Activated CD8-positive, alpha-beta memory T cell treated with anti-CD3 and anti-CD28 coated beads, Interleukin-2, amount 50 U/mL, for 4 hours (primary cell): ENCODE results near the gene HAGHL.
A peak's percentile ranks its signal among the peaks of the same experiment; 100 is the strongest.

Experiments used
- DNase-seq: peaks from one replicate; pipeline ENCODE4 v3.0.0-alpha.2; 2020

The HAGHL gene

DNA sequence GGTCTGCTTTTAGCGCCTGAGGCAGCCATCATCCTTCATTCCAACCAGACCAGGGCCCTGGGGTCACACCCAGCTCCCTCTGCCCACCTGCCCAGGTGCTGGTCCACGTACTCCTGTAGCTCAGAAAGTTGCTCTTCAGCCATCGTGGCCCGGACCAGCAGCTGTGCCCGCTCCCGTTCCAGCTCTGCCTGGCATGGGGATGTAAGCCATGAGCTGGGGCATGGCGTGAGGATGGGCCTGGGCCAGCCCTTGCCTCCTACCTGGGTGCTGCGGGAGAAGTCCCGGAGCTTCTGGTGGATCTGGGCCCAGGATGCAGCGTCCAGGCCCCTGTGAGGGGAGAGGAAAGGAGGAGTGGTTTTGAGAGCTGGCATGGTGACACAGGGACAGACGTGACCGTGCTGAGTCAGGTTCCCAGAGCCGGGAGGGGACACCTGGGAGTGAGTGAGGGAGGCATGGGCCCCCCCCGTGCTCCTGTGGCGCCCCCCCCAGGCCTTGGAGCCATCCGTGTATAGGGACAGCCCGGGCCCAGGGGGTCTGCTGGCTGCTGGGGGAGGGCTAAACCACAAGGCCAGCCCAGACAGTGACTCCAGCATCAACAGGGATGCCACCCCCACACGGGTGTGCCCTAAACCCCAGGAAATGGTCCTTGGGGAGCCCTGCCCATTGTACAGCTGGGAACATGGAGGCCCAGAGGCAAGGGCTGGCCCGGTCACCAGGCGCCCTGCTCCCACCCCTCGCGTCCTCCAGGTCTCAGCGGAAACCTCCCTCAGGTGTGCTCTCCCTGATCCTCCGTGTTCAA lies 3.9 kb upstream of the HAGHL start:
- no peak for DNase-seq

GRCh38 chr16:723695-724094 lies 3.2 kb upstream of the HAGHL start:
- no peak for DNase-seq

- no peak for DNase-seq
These were observed 2.5 kb upstream of the HAGHL start for GRCh38 chr16:724188-725040.

GRCh38 chr16:725041-725376 lies 1.9 kb upstream of the HAGHL start:
- no peak for DNase-seq

DNA sequence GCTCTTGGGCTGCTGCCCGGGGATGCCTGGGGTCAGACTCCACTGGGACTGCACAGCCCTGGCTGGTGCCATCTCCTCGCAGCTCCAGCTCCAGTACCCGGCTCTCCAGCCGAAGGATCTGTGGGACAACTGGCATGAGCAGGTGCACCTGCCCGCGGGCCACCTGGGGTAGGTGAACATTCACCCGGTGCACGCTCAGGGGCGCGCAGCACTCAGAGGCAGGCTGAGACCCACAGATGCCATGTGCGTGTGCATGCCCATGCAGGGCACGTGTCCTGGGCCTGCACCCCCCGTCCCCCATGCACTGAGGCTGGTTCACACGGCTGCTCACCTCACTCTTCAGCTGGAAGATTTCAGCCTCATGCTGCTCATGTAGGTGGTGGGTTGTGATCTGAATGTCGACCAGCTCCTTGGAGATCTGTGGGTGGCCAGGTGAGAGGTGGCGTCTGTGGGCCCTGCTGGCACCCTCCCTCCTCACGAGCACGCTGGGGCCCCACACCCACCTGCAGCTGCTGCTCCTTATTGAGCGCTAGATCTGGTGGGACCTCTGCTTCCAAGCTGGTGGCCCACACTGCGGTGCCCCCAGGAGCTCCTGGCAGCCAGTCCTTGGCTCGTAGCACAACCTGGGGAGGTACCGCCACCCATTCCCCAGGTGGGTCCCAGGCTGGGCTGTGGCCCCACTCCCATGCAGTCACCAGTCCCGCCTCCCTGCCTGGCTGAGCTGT lies 1.3 kb upstream of the HAGHL start:
- DNase-seq, result no peak

DNA sequence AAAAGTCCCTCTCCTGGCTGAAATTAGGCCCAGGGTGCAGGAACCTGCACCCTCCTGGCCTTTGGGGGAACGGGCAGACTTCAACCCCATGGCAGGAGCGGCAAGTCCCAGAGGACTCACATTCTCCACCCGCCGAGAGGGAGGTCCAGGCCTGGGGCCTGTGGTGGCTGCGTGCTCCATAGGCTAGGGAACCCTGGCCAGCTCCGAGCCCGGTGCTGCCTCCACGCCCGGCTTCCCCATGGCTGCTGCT lies 793 bp upstream of the HAGHL start:
- no peak for DNase-seq

DNA sequence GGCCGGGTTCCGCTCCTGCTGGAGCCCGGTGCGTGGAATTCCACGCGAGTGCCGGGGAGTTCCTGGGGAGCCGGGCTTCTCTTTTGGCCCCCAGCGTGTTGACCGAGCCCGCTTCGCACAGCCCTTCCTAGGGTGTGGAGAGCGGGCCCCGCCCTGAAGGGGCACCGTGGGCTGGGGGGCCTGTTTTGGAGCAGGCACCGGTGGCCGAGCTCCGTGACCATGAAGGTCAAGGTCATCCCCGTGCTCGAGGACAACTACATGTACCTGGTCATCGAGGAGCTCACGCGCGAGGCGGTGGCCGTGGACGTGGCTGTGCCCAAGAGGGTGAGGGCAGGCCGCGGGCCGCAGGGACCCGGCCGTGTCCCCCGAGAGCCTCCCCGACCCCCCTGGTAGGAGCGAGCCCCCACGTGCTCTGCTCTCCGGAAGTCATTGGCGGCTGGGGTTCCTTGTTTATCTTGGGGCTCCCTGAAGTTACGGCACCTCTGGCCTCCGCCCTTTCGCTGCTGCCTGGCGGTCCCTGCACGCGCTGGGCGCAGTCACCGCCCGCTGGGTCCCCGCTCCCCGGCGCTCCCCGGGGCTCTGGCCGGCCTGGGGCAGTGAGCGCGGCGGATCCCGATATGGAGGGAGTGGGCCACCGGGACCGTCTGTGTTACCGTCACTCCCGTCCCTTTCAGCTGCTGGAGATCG lies 528 bp downstream of the HAGHL start:
- DNase-seq, result no peak

- DNase-seq, result peak; percentile 63
These were observed 1.4 kb downstream of the HAGHL start for GRCh38 chr16:728131-728889.

DNA sequence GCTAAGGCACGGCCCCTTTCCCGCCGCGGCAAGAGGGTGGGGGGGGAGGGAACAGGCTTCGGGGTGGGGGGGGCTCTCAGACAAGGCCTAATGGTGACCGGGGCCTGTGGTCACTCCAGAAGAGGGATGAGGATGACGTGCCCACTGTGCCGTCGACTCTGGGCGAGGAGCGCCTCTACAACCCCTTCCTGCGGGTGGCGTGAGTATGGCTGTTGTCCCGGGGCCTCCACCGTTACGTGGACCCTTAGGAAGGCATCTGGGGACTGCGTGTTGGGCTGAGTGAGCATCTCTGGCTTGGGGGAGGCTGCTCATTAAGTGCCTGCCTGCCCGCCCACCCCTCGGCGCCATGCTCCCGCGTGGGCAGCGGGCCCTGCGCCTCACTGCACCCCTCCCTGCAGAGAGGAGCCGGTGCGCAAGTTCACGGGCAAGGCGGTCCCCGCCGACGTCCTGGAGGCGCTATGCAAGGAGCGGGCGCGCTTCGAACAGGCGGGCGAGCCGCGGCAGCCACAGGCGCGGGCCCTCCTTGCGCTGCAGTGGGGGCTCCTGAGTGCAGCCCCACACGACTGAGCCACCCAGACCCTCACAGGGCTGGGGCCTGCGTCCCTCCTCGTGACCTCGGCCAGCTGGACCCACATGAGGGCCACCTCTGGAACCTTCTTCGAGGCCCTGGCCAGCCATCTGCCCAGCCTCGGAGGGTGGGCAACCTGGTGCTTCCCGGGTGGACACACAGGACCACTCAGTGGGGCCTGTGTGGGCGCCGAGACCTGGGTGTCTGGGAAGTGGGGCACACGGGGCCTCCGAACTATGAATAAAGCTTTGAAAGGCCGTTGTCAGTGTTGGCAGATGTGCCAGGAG lies 2.2 kb downstream of the HAGHL start:
- DNase-seq, result no peak

DNA sequence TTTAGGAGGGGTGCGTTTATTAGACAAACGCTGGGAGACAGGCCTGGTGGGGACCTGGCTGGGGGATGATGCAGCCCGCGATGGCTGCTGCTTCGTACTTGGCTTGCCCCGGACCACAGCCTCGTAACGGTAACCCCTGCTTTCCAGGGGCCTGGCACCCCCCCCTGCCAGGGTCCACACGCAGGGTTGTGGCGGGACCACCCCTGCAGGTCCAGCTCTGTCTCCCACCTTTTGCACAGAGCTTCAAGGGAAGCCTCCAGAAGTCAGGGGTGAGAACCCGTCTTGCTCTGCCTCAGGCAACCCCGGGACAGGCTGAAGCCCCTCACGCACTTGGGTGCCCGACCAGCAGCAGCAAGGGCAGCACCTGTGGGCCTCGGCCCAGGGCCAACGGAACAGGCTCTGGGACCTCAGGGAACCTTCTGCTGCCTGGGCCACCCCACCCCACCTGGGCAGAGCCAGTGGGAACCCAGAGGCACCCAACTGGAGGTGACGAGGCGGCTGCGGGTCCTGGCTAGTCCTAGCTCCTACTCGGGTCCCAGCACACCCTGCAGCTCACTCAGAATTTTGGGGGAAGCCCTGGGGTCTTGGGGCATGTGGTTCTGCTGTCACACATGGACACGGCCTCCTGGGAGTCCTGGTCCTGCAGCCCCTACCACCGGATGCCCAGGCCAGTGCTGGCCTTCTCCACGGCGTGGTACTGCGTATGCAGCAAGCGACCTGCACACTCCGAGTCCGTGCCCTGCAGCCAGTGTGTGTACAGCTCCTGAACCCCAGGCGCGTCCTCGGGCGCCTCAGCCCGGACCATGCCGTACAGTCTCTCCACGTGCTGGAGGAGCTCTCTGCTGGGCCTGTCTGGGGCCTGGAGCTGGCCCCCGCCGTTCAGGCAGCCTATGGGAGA lies 3.1 kb downstream of the HAGHL start:
- DNase-seq, result no peak

DNA sequence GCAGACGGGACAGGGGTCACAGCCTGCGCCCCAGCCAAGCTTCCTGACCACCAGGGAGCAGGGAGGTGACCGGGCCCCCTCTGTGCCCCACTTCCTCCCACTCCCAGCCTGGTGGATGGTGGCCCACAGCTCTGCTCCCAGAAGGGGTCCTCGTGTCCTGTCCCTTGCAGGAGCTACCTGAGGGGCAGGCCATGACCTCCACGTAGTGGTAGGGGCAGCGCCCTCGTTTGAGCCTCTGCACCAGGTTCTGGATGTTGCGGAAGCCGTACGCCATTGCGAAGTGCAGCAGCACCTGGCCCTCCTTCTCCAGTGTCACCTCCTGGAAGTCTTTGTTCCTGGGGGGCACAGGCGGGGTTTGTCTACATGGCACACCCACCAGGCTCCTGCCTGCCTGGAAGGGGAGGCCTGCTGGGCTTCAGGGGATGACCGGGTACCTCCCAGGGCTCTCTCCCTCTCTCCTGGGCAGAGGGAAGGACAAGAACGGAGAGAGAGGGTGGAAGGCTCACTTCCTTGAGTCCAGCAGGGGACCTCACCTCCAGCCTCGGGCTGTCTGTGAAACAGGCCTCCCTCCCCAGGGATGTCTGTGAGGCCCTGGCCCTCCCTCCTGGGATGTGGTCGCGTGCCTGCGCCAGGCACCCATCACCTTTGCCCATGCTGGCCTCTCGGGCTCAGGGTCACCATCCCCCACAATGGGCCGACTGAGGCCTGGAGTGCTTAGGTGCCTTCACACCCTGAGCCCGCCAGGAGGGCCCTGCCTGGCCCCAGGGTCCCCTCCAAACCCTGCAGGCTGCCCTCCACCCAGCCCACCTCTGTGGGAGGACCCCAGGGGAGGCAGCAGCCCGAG lies 4.0 kb downstream of the HAGHL start:
- DNase-seq, result no peak

DNA sequence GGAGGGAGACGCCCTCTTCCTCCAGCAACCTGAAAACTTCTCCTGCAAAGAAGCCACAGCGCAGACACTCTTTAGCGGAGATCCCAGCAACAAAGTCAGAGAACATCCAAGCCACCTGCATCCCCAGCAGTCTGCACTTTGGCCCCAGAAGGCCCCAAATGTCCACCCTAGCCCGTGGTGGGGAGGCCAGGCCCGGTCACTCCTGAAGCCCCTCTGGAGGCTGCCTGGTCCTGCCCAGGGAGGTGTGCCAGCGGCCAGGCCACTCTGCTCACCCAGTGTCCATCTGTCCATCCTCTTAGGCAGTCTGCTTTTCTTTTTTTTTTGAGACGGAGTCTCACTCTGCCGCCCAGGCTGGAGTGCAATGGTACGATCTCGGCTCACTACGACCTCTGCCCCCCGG lies 5.4 kb downstream of the HAGHL start:
- DNase-seq, result no peak

GRCh38 chr16:732936-733335 lies 6.0 kb downstream of the HAGHL start:
- no peak for DNase-seq

GRCh38 chr16:733382-734207 lies 6.7 kb downstream of the HAGHL start:
- DNase-seq, result peak; percentile 63

DNA sequence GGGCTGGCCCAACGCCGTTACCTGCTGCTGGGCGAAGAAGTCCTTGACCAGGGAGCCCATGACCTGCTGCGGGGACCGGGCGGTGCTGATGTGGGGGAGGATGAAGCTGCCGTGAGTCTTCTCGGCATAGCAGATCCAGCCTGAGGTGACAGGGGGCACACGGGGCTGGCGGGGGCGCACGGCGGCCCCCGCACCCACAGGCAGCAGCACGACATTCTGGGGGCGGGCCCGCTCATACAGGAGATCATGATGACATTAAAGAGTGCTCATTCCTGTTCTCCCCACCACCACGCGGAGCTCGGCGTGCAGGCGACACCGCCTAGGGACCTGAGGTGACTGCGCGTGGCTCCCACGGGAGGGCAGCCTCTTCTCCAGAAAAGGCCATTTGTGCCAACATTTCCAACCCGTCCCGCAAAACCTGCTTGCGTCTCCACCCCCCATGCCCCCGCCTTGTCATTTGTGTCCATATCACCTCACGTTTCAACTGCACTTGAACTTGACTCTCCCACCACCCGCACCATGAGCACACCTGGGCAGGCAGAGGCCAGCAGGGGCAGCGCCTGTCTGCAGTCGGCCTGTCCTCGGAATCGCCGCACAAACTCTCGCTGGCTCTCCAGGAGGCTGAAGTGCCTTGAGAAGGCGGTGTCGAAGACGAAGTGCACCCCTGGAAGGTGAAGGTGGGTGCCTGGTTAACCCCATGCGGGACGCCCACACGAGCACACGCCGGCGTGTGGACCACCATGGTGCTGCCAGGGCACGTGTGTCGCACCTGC lies 7.5 kb downstream of the HAGHL start:
- DNase-seq, result no peak

GRCh38 chr16:734981-735881 lies 8.3 kb downstream of the HAGHL start:
- DNase-seq, result no peak

DNA sequence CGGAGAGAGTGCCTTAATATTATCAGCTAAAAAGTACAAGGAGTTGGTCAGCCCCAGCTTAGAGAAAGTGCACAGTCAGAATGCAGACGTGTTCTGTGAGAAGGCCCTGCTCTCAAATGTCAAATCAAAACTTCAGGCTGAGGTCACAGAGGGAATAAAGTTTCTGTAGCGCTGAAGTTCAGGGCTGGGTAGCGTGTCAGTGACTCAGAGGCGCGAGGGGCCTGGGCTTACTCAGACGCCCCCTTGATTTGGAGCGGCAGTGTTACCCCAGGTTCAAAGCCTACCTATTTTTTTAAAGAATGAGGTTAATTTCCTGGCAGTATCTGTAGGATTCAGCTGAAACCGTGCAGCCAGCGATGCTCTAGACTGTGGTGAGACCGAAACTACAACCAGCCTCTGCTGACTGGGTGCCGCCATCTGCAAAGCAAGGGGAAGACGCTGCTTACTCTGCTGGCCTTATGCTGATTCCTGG lies 9.1 kb downstream of the HAGHL start:
- DNase-seq, result no peak
